NB4 (cell line): ENCODE data around the gene HSD17B2.

Experiments used
- CTCF ChIP-seq: IDR thresholded peaks from one replicate; pipeline ENCODE4 v1.5.1; 2012; ENCODE audit warnings: low read depth, low read length
- POLR2A ChIP-seq: IDR thresholded peaks from 2 replicates; pipeline ENCODE4 v1.6.1; 2011; ENCODE audit warnings: mild to moderate bottlenecking; ENCODE audit not compliant: insufficient read length; ENCODE audit errors: extremely low read depth

- TF ChIP-seq CTCF (no peak), POLR2A (no peak)
Observed at GRCh38 chr16:82137822-82138167, 102.7 kb downstream of the HSD17B2 start.
